HEK293T (cell line): ENCODE data around the gene GAB2.

ENCODE experiments used
- CTCF ChIA-PET: fragments of 350-600 bp; formaldehyde crosslinking; extraction: SDS; loops from one replicate; lab custom pipeline; 2021; ENCODE audit warnings: antibody characterized with exemption, inconsistent platforms; lab: Yijun Ruan, JAX
- POLR2A ChIA-PET: fragments of 350-600 bp; formaldehyde crosslinking; extraction: SDS; loops from one replicate; lab custom pipeline; 2020; ENCODE audit warnings: antibody characterized with exemption, inconsistent platforms; lab: Yijun Ruan, JAX
- DNase-seq: peaks from one replicate; pipeline ENCODE4 v3.0.0; 2012; ENCODE audit warnings: mixed read lengths; ENCODE audit errors: extremely low spot score
- ARNT ChIP-seq: fragments of 450-650 bp; IDR thresholded peaks from 2 replicates; pipeline ENCODE4 v1.6.1; 2017; ENCODE audit warnings: mild to moderate bottlenecking
- BHLHE40 ChIP-seq: fragments of 450-650 bp; IDR thresholded peaks from 2 replicates; pipeline ENCODE4 v1.6.1; 2016; ENCODE audit warnings: mild to moderate bottlenecking, moderate library complexity, borderline replicate concordance
- CTBP1 ChIP-seq: fragments of 450-650 bp; IDR thresholded peaks from 2 replicates; pipeline ENCODE4 v1.6.1; 2016; ENCODE audit warnings: borderline replicate concordance
- ELF4 ChIP-seq: fragments of 450-650 bp; IDR thresholded peaks from 2 replicates; pipeline ENCODE4 v1.6.1; 2017; ENCODE audit warnings: antibody characterized with exemption
- FOXA1 ChIP-seq: fragments of 450-650 bp; IDR thresholded peaks from 2 replicates; pipeline ENCODE4 v1.6.1; 2016; ENCODE audit warnings: mild to moderate bottlenecking
- FOXK2 ChIP-seq: fragments of 450-650 bp; IDR thresholded peaks from 2 replicates; pipeline ENCODE4 v1.6.1; 2016; ENCODE audit warnings: mild to moderate bottlenecking
- FOXM1 ChIP-seq: fragments of 450-650 bp; IDR thresholded peaks from 2 replicates; pipeline ENCODE4 v1.6.1; 2017; ENCODE audit warnings: mild to moderate bottlenecking, borderline replicate concordance
- HDGF ChIP-seq: fragments of 450-650 bp; IDR thresholded peaks from 2 replicates; pipeline ENCODE4 v1.6.1; 2017; ENCODE audit warnings: antibody characterized with exemption, borderline replicate concordance
- L3MBTL2 ChIP-seq: fragments of 450-650 bp; conservative IDR thresholded peaks from 2 replicates; pipeline ENCODE4 v1.6.1; 2016; ENCODE audit warnings: mild to moderate bottlenecking
- LEF1 ChIP-seq: fragments of 450-650 bp; IDR thresholded peaks from 2 replicates; pipeline ENCODE4 v1.6.1; 2017; ENCODE audit warnings: mild to moderate bottlenecking, borderline replicate concordance
- NFRKB ChIP-seq: fragments of 450-650 bp; IDR thresholded peaks from 2 replicates; pipeline ENCODE4 v1.6.1; 2016; ENCODE audit warnings: mild to moderate bottlenecking, moderate library complexity
- SP1 ChIP-seq: fragments of 450-650 bp; IDR thresholded peaks from 2 replicates; pipeline ENCODE4 v1.6.1; 2017
- SUZ12 ChIP-seq: fragments of 450-650 bp; IDR thresholded peaks from 2 replicates; pipeline ENCODE4 v1.6.1; 2016; ENCODE audit warnings: mild to moderate bottlenecking
- TARDBP ChIP-seq: fragments of 450-650 bp; IDR thresholded peaks from 2 replicates; pipeline ENCODE4 v1.6.1; 2016
- ZNF384 ChIP-seq: fragments of 450-650 bp; IDR thresholded peaks from 2 replicates; pipeline ENCODE4 v1.6.1; 2016
- TF ChIP-seq, protein P1 (sequence below): fragments of 450-650 bp; IDR thresholded peaks from 2 replicates; pipeline ENCODE4 v1.6.1; 2016

GAB2 gene

DNA sequence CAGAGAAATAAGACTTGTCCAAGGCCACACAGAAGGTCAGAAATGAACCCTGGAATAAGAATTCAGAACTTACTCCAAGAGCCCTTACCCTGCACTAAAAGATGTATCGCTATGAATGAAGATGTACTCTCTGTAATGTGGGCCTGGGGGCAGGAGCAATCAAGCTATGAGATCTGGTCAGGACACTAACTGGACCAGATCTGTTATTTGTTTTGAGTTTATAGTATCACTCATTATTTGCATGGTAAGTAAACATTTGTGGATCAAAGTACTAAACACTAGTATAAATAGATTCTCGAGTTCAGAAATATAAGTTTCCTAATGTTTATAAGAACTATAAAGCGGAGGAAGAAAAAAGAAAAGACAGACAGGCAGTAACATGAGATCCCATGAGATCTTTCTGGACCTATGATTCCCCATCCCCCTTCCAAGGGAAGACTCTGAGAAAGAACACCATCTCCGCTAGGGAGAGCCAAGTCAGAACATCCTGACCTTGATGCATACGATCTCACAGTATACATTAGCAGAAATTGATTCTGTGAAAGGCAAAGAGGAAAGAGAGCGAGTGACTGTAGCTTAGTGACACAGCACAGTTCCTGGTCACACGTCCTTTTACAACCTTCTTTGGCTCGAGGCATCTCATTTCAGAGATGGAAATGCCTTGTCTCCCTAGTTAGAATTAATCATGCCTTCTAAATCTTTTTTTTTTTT lies 157.7 kb downstream of the GAB2 start:
- CTCF ChIA-PET = no interaction called here
- POLR2A ChIA-PET = no interaction called here
- DNase-seq = no peak
- TF ChIP-seq BHLHE40 (no peak), TARDBP (no peak), ARNT (no peak), ZNF384 (no peak), SP1 (no peak), FOXK2 (no peak), SUZ12 (no peak), NFRKB (no peak), L3MBTL2 (no peak)
- TF ChIP-seq, protein P1, sequence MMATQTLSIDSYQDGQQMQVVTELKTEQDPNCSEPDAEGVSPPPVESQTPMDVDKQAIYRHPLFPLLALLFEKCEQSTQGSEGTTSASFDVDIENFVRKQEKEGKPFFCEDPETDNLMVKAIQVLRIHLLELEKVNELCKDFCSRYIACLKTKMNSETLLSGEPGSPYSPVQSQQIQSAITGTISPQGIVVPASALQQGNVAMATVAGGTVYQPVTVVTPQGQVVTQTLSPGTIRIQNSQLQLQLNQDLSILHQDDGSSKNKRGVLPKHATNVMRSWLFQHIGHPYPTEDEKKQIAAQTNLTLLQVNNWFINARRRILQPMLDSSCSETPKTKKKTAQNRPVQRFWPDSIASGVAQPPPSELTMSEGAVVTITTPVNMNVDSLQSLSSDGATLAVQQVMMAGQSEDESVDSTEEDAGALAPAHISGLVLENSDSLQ = no peak

DNA sequence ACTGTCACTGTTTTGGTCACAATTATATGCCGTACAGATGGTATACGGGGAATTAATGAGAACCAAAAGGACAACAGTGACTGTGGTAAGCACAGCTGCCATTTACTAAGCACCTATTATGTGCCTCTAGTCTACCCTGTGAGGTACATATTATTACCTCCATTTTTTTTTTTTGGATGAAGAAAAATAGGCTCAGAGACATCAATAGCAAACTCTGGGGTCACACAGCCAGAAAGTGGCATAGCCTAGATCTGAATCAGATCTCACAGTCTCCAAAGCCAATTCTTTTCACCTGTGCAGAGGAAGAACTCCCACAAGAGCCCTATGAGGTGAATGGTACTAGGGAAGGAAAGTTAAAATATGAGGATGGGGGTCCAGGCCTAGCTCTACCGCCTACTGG lies 160.0 kb downstream of the GAB2 start:
- TF ChIP-seq CTBP1 = no peak
- DNase-seq = no peak
- CTCF ChIA-PET = no interaction called here
- POLR2A ChIA-PET = no interaction called here

DNA sequence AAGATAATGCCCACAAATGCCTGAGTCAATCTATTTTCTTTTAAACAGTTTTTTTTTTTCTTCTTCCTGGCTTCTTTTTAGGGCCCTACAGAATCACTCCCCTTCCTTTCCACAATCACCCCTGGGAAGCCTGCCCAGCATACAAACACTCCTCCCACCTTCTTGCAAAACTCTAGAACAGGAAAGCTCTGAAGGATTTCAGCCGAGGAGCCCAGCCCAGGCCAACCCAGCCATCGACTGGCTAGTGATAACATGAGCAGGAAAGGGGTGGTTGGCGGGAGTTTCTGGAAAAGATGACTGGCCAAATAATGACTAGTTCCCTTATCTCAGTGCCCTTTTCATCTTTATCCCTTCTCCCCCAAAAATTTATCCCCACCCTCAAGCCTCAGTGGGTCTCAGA lies 160.7 kb downstream of the GAB2 start:
- no peak for DNase-seq
- no peak for TF ChIP-seq ZNF384
- TF ChIP-seq SUZ12 = no peak
- no peak for TF ChIP-seq ELF4
- TF ChIP-seq HDGF = no peak
- no peak for TF ChIP-seq FOXM1
- no peak for TF ChIP-seq ARNT
- TF ChIP-seq, protein P1 = no peak
- no peak for TF ChIP-seq SP1
- no peak for TF ChIP-seq L3MBTL2
- no peak for TF ChIP-seq FOXA1
- no peak for TF ChIP-seq FOXK2
- TF ChIP-seq BHLHE40 = no peak
- TF ChIP-seq TARDBP = no peak
- no peak for TF ChIP-seq NFRKB
- no peak for TF ChIP-seq LEF1
- TF ChIP-seq CTBP1 = no peak
- ChIA-PET CTCF (no interaction called here), POLR2A (no interaction called here)

DNA sequence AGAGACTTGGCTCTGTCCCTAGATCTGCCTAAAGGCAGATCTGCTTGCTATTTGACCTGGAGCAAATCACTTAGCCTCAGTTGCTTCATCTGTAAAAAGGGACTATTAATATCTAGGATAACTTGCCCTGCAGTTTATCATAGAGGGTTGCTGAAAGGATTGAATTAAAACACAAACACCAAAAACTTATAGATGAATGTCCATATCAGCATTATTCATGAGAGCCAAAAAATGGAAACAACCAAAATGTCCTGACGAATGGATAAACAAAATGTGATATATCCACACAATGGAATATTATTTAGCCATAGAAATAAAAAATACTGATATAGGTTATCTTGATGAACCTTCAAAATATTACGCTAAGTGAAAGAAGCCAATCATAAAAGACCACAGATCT lies 161.7 kb downstream of the GAB2 start:
- TF ChIP-seq, protein P1 = no peak
- TF ChIP-seq ELF4 (no peak), SUZ12 (no peak), FOXK2 (no peak), NFRKB (no peak), TARDBP (no peak), BHLHE40 (no peak), ARNT (no peak), L3MBTL2 (no peak), FOXA1 (no peak), ZNF384 (no peak), CTBP1 (no peak), FOXM1 (no peak), SP1 (no peak), HDGF (no peak), LEF1 (no peak)
- DNase-seq = no peak
- CTCF ChIA-PET = no interaction called here
- POLR2A ChIA-PET = no interaction called here

DNA sequence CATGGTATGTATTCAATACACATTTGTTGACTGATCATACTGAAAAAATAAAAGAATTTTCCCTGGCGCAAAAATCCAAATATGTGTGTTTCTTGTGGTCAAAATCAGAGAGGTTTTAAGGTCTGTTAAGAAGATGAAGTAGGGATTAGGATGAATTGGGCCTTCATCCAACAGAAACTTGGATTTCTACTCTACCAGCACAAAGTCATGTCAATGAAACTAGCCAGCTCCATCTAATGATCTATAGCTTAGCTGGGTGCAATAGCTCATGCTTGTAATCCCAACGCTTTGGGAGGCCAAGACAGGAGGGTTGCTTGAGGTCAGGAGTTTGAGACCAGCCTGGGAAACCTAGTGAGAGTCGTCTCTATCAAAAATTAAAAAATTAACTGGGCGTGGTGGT lies 163.4 kb downstream of the GAB2 start:
- TF ChIP-seq ZNF384 (no peak), L3MBTL2 (no peak), FOXK2 (no peak), SUZ12 (no peak), NFRKB (no peak), BHLHE40 (no peak), FOXM1 (no peak), SP1 (no peak), ELF4 (no peak), ARNT (no peak), HDGF (no peak), CTBP1 (no peak), TARDBP (no peak), FOXA1 (no peak), LEF1 (no peak)
- TF ChIP-seq, protein P1 = no peak
- CTCF ChIA-PET = no interaction called here
- POLR2A ChIA-PET = no interaction called here
- DNase-seq = no peak
